IPS-18c (cell line): Measurements from ENCODE around the gene EFEMP2.
A peak's percentile ranks its signal among the peaks of the same experiment; 100 is the strongest.
"Not testable (repeated sequence)": the region's sequence is repeated elsewhere in the genome, so short reads cannot be mapped to it uniquely, and the experiment has no call there.

Source experiments
- H3K4me3 ChIP-seq: 2 replicates; pipeline ENCODE4 v1.7.0; 2013; ENCODE audit warnings: low read depth, mild to moderate bottlenecking, low read length, moderate library complexity; ENCODE audit not compliant: insufficient read depth
- H3K9me3 ChIP-seq: one replicate; pipeline ENCODE4 v1.6.1; 2013; ENCODE audit warnings: mild to moderate bottlenecking, low read length, moderate library complexity; ENCODE audit not compliant: control insufficient read depth, insufficient read depth

EFEMP2 gene

DNA sequence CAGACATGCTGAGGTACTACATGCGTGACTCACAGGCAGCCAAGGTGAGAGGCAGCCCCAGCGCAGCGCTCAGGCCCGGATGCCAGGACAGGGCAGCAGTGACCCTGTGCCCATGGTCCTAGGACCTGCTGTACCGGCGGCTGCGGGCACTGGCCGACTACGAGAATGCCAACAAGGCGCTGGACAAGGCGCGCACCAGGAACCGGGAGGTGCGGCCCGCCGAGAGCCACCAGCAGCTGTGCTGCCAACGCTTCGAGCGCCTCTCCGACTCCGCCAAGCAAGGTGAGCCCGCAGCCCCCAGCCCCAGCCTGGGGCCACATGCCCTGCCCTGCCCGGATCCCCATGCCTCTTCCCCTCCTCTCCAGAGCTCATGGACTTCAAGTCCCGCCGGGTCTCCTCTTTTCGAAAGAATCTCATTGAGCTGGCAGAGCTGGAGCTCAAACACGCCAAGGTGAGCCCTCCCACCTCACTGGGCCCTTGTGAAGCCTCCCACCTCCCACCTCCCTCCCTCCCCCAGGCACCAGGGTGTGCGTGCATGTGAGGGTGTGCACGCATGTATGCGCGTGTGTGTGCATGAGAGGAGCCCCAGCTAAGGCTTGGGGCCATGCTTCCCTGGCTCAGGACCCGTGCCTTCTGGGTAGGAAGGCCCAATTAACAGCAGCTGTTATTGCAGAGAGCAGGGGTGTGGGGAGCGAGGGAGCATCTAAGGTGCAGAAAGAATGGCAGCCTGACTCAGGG, 19.9 kb downstream of the EFEMP2 start:
- Histone ChIP-seq H3K9me3 (no peaks in the 10 kb centered on the region), H3K4me3 (no peak overlapping the region; the same call in 1 of the 2 replicates)

DNA sequence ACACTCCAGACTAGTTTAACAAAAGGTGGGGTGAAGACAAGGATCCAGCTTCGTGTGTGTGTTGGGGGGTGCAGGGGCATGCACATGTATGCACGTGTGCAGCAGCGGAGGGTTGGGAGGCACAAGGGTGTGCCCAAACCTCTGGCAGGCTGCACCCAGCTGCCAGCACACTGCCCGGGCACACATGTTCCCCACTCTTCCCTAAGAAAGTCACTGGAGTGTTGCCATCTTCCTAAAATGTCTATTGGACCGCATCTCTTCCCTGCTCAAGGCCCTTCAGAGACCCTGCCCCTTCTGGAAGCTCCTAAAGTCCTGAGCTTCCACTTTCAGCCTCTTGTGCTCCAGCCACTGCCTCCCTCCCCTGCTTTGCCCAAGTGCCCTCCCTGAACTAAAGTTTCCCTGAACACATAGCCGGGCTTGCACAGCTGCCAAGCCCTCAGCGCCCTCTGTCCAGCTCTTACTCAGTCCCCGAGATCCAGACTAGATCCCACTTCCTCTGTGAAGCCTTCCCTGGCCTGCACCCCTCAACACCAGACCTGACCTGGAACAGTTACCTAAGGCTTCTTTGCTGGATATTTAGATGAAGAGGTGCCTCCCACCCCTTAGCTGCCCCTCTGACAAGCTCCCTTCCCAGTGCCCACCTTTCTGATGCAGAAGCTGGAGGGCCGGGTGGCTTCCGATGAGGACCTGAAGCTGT, 20.6 kb downstream of the EFEMP2 start:
- Histone ChIP-seq H3K4me3 (no peak overlapping the region), H3K9me3 (no peaks in the 10 kb centered on the region)

DNA sequence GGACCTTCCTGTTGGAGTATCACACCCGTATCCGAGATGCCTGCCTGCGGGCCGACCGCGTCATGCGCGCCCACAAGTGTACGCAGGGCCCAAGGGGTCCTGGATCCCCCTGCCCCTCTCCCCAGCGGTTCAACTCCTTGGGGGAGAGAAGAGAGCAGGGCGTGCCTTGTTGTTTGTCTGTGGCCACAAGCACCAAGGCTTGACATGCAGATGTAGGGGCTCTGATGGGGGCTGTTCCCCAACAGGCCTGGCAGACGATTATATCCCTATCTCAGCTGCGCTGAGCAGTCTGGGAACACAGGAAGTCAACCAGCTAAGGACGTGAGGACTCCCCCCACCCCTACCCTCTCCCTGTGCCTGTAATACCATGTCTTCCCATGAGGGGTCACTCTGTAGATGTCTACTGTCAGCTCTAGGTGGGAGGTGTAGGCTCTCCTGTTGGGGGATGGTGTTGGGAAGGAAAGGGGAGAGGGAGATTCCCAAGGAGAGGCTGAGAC, 21.5 kb downstream of the EFEMP2 start:
- Histone ChIP-seq H3K4me3 (no peak overlapping the region), H3K9me3 (no peaks in the 10 kb centered on the region)

DNA sequence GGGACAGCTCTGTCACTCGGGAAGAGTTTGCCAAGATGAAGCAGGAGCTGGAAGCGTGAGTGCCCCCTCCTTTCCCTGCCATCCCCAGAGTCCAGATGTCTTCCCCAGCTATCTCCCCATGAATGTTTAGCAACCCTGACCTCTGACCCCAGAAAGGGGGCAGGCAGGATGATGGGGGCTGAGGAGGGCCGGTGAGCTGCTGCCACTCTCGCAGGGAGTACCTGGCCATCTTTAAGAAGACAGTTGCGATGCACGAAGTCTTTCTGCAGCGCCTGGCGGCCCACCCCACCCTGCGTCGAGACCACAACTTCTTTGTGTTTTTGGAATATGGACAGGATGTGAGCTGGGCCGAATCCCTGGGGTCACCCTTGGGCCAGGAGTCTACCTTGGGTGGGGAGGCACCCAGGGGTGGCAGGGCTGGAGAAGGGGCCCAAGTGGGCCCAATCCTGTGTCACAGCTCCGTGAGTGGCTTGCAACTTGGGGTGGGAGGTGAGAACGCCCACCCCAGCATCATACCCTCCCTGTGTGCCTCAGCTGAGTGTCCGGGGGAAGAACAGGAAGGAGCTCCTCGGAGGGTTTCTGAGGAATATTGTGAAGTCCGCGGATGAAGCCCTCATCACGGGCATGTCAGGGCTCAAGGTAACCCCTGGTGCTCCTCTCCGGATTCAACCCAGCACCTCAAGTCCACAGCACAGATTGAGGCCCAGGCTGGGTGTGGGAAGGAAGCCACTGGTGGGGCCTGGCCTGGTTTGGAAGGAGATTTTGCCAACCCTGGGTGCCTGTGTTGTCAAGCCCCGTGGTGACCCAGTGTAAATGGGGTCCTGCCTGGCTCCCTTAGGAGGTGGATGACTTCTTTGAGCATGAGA, 22.1 kb downstream of the EFEMP2 start:
- H3K4me3 ChIP-seq = no peak overlapping the region
- H3K9me3 ChIP-seq = no peaks in the 10 kb centered on the region

DNA sequence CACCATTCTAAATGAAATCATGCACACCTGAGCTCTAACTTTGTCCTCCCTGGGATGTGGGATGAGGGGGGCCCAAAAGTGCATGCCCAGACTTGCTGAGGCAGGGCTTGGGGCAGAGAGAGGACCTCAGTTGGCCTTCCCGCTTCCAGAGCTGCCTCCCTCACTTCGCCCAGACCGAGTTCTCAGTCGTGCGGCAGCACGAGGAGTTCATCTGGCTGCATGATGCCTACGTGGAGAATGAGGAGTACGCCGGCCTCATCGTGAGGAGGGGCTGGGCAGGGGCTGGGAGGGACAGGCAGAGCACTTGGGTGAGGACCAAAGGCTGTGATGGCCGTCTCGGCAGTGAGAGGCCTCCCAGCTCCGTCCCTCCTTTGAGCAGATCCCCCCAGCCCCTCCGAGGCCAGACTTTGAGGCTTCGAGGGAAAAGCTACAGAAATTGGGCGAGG, 22.8 kb downstream of the EFEMP2 start:
- H3K9me3 ChIP-seq = no peaks in the 10 kb centered on the region
- H3K4me3 ChIP-seq = no peak overlapping the region

DNA sequence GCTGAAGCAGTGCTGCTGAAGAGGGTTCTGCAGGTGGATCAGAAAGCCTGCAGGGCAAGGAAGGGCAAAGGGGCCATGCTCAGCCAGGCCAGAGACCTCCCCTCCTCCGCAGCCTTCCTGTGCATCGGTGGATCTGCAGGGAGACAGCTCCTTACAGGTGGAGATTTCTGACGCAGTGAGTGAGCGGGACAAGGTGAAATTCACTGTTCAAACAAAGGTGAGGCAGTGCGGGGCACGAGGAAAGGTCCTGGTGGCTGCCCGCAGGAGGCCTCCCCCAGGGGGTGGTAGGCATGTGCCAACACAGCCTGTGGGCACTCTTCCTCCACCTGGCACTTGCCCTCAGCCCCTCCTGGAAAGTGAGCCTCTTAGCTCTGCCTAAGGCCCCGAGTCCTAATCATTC, 23.2 kb downstream of the EFEMP2 start:
- H3K9me3 ChIP-seq = no peaks in the 10 kb centered on the region
- H3K4me3 ChIP-seq = no peak overlapping the region

DNA sequence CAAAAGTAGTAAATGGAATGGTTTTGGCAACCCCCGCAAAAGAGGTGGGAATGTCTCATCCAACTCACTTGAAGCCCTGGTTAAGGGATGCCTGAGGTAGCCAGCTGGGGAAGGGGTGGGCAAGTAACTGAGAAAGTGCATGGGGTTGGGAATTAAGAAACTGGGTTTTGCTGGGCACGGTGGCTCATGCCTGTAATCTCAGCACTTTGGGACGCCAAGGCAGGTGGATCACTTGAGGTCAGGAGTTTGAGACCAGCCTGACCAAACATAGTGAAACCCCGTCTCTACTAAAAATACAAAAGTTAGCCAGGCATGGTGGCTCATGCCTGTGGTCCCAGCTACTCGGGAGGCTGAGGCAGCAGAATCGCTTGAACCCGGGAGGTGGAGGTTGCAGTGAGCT, 23.9 kb downstream of the EFEMP2 start:
- not testable (repeated sequence) for H3K9me3 ChIP-seq, H3K4me3 ChIP-seq

DNA sequence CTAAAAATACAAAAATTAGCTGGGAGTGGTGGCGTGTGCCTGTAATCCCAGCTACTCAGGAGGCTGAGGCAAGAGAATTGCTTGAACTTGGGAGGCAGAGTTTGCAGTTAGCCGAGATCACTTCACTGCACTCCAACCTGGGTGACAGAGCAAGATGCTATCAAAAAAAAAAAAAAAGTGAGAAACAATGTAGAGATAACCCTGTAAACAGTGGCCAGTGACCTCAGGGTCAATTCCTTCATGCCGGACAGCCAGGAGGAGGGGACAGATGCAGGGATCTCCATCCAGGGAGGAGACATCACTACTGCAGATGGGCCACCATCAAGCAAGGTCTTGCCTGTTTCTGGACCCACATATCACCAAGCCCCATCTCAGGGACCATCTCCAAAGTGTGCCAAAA, 24.9 kb downstream of the EFEMP2 start:
- Histone ChIP-seq H3K9me3 (no peaks in the 10 kb centered on the region), H3K4me3 (no peak overlapping the region)

DNA sequence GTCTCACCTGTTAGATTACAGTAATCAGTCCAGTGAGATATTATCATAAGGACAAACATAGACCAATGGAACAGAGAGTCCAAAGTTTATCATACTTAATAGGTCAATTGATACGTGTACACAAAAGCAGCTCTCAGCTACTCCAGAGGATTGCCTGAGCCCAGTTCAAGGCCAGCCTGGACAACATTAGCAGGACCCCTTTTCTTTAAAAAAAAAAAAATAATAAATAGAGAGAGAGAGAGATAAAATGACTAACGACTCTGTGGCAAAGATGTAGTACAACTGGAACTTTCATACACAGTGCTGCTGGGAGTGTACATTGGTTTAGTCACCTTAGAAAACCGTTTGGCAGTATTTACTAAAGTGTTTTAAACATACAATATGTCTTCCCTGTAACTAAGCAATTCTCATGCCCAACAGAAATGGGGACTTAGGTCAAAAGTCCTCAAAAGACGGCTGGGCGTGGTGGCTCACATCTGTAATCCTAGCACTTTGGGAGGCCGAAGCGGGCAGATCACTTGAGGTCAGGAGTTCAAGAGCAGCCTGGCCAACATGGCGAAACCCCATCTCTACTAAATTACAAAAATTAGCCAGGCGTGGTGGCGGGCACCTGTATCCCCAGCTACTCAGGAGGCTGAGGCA, 28.2 kb downstream of the EFEMP2 start:
- H3K9me3 ChIP-seq = no peaks in the 10 kb centered on the region

DNA sequence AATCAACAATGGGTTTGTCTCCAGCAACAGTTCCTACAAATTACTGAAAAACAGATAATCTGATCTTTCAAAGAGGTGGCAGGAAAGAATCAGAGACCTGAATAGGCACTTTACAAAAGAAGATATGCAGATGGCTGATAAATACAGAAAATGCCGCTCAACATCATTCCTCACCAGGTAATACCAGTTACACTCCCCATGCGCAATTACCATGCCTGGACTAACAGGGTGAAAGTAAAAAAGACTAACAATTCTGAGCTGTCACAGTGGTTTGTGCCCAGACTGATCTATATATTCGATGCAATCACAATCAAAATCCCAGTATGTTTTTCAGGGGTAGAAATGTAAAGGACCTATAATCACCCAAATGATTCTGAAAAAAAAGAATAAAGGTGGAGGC, 28.8 kb downstream of the EFEMP2 start:
- Histone ChIP-seq H3K9me3 (no peaks in the 10 kb centered on the region), H3K4me3 (no peak overlapping the region)

More for the DNA sequence above, 28.2 kb downstream of the EFEMP2 start:
- no peak overlapping the region for H3K4me3 ChIP-seq

DNA sequence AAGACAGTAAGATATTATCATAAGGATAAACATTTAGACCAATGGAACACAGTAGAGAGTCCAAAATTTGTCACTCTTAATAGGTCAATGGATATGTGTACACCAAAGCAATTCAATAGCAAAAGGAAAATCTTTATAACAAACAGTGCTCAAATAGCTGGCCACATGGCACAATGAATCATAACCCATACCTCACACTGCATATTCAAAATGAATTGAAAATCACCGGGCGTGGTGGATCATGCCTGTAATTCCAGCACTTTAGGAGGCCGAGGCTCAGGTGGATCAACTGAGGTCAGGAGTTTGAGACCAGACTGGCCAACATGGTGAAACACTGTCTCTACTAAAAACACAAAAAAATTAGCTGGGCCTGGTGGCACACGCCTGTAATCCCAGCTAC, 30.5 kb downstream of the EFEMP2 start:
- Histone ChIP-seq H3K4me3 (no peak overlapping the region), H3K9me3 (no peaks in the 10 kb centered on the region)

DNA sequence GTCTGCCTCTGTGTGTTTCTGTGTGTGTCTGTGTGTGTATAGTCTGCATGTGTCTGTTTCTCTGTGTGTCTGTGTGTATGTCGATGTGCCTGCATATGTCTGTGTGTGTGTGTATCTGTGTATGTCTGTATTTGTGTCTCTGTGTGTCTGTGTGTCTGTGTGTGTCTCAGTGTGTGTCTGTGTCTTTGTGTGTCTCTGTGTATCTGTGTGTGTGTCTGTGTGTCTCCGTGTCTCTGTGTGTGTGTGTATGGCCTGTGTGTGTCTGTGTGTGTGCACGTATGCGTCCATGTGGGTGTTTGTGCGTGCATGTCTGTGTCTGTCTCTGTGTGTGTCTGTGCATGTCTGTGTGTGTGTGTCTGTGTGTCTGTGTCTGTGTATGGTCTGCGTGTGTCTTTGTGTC, 38.4 kb downstream of the EFEMP2 start:
- Histone ChIP-seq H3K9me3 (no peaks in the 10 kb centered on the region), H3K4me3 (peak overlapping the region; percentile 78)

DNA sequence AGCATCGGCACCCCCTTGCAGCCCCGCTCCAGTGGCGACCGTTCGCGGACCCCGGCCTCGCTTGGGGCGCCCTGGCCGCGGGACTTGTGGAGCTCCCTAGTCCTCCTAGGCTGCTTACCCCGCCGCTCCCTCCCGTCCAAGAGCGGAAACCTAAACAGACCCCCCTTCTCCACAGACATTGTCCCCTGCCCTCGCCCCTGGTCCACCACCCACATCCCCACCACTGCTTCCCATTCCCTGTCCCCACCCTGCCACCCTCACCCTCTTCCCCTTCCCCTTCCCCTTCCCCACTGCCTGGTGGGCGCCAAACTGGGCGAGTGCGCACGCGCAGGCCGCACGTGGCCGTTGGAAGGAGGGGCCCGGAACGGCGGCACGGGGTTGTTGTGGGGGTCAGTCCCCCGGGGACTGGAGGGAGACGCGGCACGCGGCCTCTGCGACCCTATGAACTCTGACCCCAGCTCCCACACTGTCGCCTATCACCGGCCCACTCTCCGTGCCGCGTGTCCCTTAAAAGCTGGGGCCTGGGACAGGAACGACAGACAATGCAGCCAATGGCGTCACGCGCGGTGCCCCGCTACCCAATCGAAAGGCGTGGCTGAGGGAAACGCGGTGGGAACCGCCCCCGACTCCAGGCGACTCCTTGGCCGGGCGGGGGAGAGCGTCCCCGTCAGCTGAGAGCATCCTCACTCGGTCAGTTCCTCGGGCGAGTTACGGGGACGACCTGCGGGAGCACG, 39.1 kb downstream of the EFEMP2 start, which contains the start of gene SNX32:
SNX32 (plus strand) TSS at position 667 of the 734 bp plus-strand sequence. CDS start 103 bp downstream, outside the sequence.
- Histone ChIP-seq H3K4me3 (peak within 1 kb of the TSS; percentile 78), H3K9me3 (no peaks in the 10 kb centered on the region)

DNA sequence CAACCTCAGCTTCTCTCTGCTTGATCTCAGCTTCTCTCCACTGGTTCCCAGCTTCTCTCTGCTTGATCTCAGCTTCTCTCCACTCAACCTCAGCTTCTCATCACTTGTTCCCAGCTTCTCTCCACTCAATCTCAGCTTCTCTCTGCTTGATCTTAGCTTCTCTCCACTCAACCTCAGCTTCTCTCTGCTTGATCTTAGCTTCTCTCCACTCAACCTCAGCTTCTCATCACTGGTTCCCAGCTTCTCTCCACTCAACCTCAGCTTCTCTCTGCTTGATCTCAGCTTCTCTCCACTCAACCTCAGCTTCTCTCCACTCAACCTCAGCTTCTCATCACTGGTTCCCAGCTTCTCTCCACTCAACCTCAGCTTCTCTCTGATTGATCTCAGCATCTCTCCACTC, 40.4 kb downstream of the EFEMP2 start:
- not testable (repeated sequence) for H3K9me3 ChIP-seq, H3K4me3 ChIP-seq

DNA sequence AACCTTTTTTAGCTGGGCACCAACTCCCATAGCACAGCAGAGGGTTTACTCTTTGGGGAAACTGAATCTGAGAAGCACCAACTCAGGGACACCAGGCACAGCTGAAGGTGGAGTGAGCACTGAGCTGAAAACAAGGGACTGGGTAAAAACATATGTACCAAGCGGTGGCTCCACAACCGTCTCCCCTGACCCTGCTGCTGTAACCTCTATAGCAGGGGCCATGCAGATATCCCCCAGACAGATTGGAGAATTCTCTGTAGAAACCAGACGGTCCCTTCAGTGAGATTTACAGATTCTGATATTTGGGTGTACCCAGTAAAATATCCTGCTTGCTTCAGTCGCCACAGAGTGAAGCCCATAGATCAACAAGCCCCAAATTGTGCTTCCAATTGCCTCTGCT, 43.1 kb downstream of the EFEMP2 start:
- H3K4me3 ChIP-seq = no peak overlapping the region

DNA sequence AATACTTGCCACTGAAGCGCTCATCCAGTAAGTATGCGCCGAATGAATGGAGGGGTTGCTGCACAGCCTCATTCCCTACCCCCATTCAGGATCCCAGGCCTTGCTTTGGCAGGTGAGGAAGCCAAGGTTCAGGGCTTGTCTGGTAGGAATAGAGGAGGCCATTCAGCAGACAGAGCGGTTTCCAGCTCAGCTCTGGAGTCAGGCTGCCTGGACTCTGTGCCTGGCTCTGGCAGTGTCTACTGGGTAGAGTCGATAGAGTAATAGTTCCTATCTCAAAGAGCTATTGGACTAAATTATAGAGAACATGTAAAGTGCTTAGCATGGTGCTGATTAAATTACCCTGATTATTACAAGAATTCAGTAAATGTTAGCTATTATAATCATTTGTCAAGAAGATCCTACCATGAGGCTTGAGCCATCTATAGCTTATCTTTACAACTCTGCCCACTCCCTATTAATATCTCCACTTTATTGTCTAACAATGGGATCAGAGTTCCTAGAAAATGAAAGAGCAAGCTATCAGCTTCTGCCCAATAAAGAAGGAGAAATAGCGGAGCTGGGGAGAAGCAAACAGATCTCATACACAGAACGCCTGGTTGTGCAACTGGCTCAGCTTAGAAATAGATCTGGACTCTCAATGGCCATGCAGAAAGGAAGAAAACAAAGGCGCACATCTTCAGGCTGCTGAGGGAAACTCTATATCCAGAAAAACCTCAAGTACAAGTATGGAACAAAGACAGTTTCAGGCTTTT, 45.4 kb downstream of the EFEMP2 start:
- H3K9me3 ChIP-seq = no peaks in the 10 kb centered on the region
- H3K4me3 ChIP-seq = no peak overlapping the region

More for the DNA sequence above, 43.1 kb downstream of the EFEMP2 start:
- no peaks in the 10 kb centered on the region for H3K9me3 ChIP-seq
